Right lobe of liver (tissue), 4 donors: ENCODE data around the gene TMEM207.

Experiments used
- CTCF ChIP-seq, 4 donors: fragments of 200-600 bp in 3 of 4; fragments of 450-650 bp in 1 of 4; IDR thresholded peaks; one replicate each; pipeline versions ENCODE4 v1.5.1 to v1.8.0; 2016 to 2022; ENCODE audit warnings: antibody characterized with exemption in 4 of 4, mild to moderate bottlenecking in 2 of 4
- POLR2A ChIP-seq: fragments of 450-650 bp; IDR thresholded peaks from one replicate; pipeline ENCODE4 v1.6.1; 2017; ENCODE audit warnings: antibody characterized with exemption, mild to moderate bottlenecking
- donor health status: DM: no; HTN: no; CAD: no.
- donor health status: DM: no; HTN: no; CAD: no.
- donor health status: DM: no; HTN: yes; CAD: no.

- no peak for TF ChIP-seq CTCF (IDR thresholded peaks at IDR 0.05)
- TF ChIP-seq POLR2A = no peak
Measured at GRCh38 chr3:190444576-190445145, 5.0 kb downstream of the TMEM207 start.
